ENCODE measurements around the gene ITSN2.
A peak's percentile ranks its signal among the peaks of the same experiment; 100 is the strongest.

ITSN2 gene

DNA sequence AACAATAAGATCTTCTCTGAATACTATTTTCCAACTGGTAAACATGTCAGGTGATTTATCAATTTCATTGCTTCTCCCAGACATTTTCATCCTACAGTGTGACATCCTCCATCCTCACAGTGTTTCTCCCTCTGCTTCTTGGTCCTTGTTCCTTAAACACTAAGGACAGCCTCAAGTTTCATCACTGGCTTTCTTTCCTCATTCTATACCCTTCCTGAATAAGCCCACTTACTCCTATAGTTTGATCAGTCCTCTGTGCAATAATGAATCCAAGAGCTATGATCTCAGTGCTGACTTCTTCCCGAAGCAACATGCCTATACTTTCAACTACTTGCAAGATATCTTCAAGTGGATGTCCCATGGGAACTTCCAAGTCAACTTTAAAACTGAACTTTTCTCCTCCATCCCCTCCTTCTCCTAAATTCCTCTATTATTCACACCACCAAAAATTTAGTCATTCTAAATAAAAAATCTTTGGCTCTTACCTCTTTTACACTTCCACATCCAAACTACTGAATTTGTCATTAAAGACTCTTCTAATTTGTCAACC is 97.8 kb downstream of the ITSN2 start:
- DNase-seq: no peak

DNA sequence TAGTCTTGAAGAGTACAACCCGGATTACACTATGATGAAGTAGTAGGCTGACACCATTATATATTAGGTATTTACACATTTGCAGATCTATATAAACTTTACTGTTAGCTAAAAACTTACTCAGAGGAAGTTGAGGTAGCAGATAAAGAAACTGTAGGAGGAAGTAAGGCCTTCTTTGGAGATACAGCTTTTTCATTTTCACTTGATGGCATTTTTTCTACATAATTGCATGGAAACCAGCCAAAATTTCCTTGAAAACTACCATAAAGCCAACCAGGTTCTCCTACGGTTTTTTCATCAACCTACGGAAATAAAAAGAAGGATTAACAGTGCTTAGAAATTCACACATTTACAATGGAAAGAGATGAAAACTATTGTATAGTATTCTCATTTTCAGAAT is 98.9 kb downstream of the ITSN2 start:
- no peak for DNase-seq

DNA sequence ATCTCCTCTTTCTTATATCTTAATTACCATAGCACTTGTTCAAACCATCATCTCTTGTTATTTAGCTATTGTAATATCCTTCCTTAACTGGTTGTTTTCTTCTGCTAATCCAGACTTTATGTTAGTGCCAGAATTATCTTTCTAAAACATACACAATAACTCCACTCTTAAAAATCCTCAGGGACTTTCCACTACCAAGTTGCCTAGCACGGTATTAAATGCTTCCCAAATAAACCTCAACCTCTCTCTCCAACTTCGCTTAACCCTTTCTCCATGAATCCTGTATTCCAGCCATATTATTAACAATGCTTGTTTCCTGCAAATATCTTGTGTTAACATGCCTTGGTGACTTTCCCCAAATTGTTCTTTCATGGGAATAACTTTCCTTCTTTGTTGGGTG is 101.0 kb downstream of the ITSN2 start:
- no peak for DNase-seq

DNA sequence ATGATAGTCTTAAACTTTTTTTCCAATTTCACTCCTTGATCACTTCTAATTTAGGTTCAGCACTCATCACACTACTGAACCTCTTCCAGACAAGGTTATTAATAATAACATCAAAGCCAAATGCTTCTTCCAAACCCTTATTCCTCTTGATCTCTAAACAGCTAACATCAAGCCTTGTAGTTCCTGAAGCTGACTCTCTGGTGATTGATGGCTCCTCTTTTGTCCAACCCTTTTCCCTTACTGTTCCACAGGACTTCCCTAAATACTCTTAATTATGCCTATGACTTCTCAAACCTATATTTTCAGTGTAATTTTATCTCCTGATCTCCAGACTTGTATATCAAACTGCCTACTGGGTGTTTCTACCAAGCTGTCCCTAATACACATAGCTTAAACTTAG is 101.6 kb downstream of the ITSN2 start:
- DNase-seq: no peak

DNA sequence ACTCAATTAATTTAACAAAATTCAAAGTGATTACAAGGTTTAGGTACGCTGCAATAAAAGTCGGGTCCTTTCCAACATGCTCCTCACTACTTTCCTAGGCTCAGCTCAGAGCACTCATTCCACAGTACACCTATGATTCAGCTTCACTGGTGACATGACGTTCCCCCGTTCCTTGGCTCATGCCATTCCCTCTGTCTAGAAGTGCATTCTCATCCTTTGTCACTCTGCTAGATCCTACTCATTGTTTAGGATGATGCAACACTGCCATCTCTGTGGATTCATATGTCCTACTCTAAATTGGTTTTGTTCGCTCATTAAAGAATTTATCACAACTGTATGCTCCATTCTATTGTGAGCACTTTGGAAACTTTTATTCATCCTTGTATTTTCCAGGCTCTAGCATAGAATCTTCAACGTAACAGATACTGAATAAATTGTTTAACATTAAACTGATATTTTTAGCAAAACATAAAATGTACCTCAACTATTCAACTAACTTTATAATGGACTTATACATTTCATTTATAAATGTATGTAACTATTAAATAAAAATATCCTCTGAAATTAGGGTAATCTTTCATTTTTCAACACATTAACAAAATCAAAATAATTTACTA is 106.9 kb downstream of the ITSN2 start:
- DNase-seq: no peak

DNA sequence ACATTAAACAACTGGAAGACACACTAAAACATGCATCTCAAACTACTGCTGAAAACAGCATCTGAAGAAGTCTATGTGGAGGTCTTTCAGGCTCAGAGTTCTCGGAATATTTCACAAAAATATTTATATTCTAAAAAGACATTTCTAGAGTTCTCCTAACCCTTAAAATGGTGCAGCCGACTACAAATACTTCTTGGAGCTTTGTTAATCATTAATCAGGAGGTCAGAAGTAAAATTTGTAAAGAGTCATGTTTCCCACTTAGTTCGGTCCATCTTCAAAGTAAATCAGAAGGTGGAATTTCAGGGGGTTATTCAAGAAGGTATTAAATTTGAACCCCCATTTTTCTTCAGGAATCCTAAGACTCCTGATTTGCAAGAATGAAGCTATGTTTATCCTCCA is 112.7 kb downstream of the ITSN2 start:
- DNase-seq: no peak

DNA sequence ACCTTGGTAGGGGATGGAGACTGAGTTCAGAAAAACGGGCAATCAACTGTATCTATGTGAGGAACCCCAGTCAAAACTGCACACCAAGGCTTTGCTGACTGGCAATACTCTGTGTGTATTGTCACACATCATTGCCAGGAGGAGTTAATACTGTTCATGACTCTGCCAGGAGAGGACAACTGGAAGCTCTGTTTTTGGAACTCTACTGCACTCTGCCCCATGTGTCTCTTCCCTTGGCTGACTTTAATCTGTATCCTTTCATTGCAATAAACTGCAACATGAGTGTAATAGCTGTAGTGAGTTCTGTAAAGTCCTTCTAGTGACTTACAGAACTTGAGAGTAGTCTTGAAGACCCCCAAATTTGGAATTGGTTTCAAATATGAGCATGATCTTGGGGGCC is 113.2 kb downstream of the ITSN2 start:
- no peak for DNase-seq

DNA sequence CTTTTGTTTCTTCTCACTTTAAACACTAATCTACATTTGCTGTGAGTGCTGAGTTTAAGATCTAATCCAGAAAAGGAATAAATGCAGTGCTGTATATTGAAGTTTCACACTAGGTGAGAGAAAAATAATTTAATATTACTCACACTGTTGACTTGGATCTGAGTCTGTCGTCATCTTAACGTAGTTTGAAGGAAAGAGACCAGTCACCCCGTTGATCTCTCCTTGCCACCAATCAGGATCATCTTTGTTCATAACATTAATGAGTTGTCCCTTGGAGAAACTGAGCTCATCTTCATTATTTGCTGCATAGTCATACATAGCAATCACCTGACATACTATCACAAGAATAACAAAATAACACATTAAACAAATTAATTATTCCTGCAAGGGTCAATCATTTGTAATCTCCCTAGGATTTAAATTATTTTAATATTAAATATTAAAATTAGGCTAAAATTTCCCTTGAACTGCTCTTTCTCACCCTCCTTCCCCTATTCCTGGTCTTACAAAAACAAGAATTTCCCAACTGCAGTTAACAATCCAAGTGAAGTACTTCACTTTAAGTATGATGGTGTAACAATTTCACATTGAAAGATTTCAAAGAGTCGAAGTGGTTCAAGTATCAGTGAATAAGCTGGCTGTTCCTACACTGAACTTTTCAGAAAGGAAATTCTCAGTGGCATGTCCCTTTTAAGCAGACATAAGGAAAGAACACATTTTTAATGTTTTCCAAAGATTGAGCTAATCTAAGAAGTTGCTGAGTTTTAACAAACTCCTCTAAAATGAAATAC is 114.2 kb downstream of the ITSN2 start:
- DNase-seq: no peak

DNA sequence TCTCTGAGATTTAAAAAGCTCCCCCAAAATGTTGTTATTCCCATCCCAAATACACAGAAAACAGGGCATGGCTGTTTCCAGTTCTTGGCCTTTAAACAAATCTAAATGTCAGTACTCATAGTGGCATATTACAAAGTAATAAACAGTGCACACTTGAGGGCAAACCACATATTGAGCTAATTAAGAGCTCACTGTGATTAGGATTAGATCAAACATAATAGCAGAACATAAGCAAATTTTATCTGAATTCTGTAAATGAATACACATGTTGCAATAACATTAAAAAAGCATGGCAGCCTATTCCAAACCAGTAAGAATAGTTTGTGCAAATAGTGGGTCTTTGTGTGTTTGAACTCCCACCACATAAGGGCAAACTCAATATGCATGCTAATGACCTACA is 118.8 kb downstream of the ITSN2 start:
- DNase-seq: no peak

DNA sequence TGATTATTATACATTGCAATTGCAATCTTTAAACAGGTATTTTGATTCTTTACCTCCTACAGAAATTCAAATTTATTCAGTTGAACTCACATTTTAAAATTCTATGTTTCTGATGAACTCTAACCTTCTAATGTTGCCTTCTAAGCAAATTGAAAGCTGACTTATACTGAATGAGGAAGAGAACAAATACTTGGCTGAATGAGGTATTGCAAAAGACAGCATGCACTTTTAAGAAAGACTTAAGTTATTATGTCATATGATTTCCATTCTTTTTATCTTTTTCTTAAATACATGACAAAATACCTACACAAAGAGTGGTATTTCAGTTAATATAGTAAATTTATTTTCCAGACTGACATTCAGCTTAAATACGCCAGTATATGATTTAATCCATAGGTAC is 120.8 kb downstream of the ITSN2 start:
- DNase-seq: no peak

DNA sequence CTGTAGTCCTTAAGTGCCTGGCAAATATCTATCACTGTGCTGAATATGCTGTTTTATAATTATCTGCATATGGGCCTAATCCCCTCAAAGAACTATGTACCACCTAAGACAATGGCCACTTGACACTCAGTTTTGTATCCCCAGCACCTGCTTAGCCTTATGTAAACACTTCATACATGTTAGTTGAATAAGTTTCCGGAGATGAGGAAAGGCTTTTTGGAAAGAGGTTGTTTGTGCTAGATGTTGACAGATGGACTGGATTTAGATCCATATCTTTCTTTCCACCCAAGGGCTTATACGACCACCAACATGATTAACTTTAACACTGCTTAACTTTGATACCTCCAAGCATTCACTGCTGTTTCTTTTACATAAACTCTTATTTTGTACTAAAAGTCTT is 122.2 kb downstream of the ITSN2 start:
- DNase-seq: no peak

DNA sequence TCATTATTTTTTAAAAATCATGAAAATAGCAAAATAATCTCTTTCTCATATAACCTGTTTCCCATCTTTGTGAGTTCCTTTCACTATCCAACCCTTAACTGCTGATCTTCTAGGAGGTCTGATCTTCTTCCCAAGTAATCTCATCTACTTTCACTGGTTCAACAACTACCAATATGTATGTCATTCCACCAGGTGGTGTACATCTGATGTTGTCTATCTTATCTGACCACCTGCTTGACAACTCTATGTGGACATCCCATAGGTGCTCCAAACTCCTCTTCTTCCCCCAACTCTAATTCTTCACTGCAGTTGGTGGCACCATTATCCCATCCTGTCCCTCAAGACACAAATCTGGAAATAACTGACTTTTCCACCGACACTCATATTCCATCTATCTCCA is 123.0 kb downstream of the ITSN2 start:
- DNase-seq: no peak

DNA sequence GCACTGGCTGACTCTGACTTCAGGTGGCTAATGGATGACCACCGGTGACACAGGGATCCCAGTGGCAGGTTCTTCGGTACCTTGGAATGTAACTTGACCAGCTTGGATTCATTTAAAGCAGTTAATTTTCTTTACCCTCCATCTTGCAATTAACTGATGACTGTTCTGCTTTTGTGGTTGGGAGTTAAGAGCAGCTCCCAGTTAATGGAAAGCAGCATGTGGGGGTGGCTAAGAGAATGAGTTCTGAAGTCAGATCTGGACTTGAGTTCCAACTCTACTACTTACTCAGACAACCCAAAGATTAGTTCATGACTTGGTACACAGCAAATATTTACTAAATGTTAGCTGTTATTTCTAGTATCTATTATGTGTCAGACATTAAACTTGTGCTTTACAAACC is 127.0 kb downstream of the ITSN2 start:
- DNase-seq: no peak

DNA sequence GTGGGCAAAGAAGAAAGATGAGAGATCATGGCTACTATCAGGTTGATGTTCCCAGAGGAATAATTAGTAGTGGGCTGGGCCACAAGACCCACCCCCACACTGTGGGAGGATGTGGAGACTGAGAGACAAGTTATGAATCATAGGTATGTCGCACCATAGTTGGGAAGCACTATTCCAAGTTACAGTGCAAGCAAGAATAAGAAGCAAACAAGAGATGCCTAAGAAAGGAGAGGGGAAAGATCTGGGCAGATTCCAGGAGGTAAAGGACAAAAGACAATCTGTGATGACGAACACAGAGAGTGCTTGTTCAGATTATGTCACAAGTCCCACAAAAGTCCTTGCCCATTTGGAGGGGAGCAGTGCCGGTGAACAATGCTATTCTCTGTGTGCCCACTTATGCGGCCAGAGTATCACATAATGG is 128.9 kb downstream of the ITSN2 start:
- no peak for DNase-seq

DNA sequence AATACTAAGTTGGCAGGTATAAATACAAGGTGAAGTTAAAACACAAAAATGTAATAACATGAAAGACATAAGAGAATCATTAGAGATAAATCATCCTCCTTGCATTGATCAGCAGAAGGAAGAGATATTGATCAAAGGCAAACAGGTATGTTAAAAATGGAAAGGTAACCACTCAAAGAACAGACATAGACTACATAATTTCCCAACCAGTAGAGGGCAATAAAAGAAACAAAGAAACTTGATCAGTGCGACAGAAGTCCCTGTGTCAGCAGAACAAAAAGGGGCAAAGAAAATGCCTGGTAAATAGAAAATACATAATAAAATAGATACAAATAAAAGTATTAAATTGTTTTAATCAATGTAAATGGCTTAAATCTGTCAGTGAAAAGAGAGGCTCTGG is 131.9 kb downstream of the ITSN2 start:
- peak; percentile 4 for DNase-seq

DNA sequence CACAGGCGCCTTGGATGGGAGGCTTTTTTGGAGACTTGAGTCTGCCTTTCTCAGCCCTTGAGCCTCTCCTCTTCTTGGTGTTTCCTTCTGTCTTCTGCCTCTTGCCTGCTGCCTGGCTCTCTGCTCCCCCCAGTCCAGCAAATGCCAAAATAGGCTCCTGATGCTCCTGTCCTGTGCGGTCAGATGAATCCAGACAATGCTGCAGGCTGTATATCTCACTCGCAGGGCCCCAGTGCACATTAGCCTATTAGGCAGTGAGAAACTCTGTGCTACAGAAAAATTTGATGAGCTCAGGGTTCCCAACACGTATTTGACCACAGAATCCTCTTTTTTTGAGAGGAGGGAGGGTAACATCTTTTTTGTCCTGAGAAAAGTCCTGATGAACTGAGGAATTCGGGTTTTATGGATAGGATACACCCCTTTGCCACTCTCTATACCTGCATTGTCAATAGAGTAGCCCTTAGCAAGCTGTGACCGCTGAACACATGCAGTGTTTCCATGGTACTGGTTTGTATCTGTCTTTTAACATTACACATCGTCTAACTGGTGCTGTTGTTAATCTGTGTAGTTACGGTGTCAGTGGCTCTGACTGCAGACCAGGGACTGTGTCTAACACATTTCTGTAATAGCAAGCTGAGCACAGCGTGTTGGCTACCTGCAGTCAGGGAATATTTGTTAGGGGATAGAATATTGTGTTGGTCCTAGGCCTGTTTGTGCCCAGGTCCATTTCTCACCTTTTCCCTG is 134.7 kb downstream of the ITSN2 start:
- no peak for DNase-seq

DNA sequence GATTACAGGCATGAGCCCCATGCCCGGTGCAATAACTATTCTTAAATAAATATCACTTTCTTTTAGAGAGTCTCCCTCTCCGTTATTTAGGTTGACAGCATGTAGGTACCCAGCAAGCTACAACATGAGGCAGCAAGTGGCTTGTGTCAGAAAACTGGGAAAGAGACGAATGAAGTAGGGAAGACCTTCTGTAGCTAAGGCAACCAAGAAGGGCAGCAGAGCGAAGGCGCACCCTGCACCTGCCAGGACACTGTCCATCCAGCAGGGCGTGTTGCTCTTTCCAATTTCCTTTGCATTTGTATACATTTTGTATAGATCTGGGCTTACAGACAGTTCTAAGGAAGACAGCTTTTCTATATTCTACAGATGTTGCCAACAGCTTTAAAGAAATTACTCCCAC is 137.4 kb downstream of the ITSN2 start:
- DNase-seq: no peak

DNA sequence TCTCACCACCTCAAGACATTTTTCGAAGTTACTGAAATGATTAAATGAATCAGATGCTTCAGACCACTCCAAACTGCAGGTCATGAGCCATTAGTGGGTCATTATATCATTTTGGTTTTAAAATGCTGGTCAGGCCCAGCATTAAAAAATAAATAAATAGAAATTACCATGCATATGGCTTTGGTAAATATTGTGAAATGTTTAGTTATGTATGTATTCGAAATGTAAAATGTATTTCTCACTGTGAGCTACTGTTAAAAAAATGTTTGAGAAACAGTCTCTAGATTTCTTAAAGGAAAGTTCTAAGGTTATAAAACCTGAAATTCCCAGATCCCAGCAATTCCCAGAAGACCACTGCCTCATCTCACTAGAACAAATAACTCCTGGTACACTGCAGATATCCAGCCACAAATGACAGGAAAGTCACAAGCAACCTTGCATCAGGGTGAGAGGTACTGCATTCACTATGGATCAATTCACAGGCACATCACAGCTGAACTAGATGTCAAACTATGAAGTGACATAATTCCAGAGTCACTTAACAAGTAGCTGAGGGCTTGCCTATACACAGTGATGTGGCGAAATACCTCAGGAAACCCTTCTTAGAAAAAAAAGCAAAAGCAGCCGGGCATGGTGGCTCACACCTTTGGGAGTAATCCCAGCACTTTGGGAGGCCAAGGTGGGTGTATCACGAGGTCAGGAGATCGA is 138.8 kb downstream of the ITSN2 start:
- no peak for DNase-seq

DNA sequence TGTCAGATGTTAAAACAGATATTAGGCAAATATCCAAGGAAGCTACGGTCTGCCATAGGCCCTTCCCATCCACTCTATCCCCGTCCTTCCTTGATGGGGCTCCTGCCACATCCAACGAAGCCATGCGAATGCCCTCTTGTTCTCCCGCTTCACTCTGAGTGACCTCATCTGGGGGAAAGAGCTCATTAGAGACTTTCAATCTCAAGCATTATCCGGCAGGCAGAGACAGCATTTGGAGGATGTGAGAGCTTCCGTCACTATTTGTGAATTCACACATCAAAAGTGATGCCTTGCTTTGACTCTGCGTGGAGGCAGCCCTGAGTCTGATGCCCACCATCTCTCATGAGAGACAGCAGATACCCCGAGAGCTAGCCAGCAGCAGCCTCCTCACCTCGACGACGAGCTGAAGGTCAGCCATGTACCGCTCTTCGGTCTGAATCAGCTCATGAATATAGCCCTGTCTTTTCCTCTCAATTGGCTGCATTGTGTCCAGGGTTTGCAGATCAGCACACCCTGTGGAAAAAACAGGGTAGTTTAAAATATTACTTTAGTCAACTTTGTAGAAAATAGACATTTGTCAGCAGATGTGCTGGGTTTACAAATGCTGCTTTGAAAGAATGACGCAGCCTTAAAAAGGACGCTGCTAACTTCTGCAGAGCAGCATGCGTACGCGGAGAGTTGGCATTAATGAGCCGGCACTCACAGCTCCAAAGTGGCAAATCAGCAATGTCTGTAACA is 139.6 kb downstream of the ITSN2 start:
- DNase-seq: no peak

DNA sequence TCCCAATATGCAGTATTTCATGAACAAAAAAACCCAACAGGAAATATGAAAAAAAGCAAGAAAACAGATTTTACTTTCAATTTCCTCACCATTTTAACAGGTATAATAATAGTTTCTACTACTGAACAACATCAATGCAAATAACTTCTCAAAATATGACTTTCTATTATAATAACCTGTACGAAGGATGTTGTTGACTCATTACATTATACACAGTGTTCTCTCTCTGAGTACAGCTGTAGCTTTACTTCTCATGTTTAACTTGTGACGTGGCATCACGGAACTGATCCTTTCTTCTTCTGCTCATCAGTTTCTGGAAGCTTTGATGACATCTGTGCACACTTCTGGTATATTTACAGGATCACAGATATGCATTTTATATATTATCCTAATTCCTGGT is 145.5 kb downstream of the ITSN2 start:
- DNase-seq: peak; percentile 9

DNA sequence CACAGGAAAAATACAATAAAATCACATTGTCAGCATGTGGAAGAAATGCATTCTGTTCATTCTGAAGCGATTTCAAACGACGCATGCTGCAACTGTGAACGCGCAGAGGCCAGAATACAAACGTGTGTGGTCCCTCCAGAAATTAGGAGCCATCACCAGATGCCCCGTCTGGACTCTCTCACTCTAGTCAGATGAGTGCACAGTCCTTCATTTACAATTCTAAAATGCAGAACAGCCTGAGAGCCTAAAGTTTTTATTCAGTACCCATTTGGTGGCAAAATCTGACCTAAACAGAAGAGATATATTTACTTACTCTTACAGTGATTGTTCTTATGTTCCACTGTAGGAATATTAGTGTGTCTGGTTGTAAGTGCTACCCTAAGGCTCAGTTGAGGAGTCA is 148.9 kb downstream of the ITSN2 start:
- no peak for DNase-seq

DNA sequence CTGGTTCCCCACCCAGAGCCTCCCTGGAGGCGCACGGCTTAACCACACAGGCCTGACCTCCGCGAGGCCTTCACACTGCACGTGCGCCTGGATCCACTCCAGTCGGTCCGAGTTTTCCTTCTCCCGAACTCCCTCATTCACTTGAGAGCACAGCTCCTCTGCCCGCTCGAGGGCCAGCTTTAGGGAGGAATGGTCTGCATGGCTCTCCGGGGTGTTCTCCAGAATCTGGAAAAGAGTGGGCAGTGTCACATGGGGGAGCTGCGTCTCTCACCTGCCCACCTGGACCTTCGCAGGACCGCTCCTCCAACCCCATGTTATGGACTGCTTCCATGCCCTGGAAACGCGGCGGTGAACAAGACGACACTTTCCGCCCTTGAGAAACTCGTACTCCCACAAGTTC is 149.6 kb downstream of the ITSN2 start:
- DNase-seq: no peak

DNA sequence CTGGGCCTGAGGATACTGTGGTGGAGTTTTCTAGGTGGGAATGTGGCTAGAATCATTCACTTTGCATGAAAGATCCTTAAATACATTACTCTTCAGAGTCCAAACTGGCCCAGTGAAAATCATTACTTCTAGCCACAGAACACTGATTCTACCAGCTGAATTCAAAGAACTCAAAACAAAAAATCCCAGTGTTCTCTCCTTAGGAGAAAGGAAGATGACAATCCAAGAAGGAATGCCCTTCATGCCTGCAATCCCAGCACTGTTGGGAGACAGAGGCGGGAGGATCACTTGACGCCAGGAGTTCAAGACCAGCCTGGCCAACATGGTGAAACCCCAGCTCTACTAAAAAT is 150.3 kb downstream of the ITSN2 start:
- no peak for DNase-seq

Data from CD4-positive, alpha-beta T cell treated with Interleukin-12 subunit alpha and Interleukin-12 subunit beta, for 1 hour (primary cell).